ENCODE data around the gene FBXW9.

GRCh38 chr19:12657966-12658365 is 38.5 kb downstream of the FBXW9 start:
- no peak for TF ChIP-seq RAD21 (IDR thresholded peaks at IDR 0.05; ENCODE audit: low read depth)
- TF ChIP-seq YY1 (IDR thresholded peaks at IDR 0.05; ENCODE audit: low read depth): no peak
- no peak for TF ChIP-seq TEAD4 (IDR thresholded peaks at IDR 0.05)
- no peak for TF ChIP-seq CEBPB (IDR thresholded peaks at IDR 0.05)
